NB4 (cell line): Measurements from ENCODE around the gene MYLK3.

Source experiments
- DNase-seq: peaks from one replicate; pipeline ENCODE4 v3.0.0; 2010; ENCODE audit warnings: low read depth
- H3K4me3 ChIP-seq: one replicate; pipeline ENCODE4 v1.5.1; 2011; ENCODE audit warnings: mild to moderate bottlenecking, low read depth, low read length, moderate library complexity
- MYC ChIP-seq: IDR thresholded peaks from 2 replicates; pipeline ENCODE4 v1.6.1; 2011; ENCODE audit warnings: low read depth, low read length
- POLR2A ChIP-seq: IDR thresholded peaks from 2 replicates; pipeline ENCODE4 v1.6.1; 2011; ENCODE audit warnings: mild to moderate bottlenecking; ENCODE audit not compliant: insufficient read length; ENCODE audit errors: extremely low read depth
- TF ChIP-seq, protein P1 (sequence below): IDR thresholded peaks from one replicate; pipeline ENCODE4 v1.5.1; 2012; ENCODE audit warnings: low read depth, low read length
- TF ChIP-seq, protein P2 (sequence below): IDR thresholded peaks from 2 replicates; pipeline ENCODE4 v1.6.1; 2011; ENCODE audit warnings: low read depth, low read length

The MYLK3 gene

DNA sequence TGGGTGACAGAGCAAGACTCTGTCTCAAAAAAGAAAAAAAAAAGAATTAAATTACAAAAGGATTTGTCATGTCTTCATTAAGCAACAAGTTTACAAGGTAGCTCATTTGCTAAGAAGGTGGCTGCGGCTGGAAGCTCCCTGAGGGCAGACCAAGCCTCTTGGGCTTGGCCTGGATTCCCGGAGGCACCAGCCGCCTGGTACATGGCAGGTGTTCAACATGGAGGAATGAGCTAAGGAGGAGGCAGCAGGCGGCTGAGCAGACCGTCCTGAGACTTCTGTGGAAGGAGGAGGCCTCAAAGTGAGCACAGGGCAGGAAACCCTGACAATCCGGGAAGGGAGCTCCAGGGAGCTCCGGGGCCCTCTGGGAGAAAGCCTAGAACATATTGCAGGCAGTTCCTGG is 3.2 kb upstream of the MYLK3 start:
- H3K4me3 ChIP-seq = no peak overlapping the region
- DNase-seq = no peak
- TF ChIP-seq POLR2A = no peak
- TF ChIP-seq, protein P1, sequence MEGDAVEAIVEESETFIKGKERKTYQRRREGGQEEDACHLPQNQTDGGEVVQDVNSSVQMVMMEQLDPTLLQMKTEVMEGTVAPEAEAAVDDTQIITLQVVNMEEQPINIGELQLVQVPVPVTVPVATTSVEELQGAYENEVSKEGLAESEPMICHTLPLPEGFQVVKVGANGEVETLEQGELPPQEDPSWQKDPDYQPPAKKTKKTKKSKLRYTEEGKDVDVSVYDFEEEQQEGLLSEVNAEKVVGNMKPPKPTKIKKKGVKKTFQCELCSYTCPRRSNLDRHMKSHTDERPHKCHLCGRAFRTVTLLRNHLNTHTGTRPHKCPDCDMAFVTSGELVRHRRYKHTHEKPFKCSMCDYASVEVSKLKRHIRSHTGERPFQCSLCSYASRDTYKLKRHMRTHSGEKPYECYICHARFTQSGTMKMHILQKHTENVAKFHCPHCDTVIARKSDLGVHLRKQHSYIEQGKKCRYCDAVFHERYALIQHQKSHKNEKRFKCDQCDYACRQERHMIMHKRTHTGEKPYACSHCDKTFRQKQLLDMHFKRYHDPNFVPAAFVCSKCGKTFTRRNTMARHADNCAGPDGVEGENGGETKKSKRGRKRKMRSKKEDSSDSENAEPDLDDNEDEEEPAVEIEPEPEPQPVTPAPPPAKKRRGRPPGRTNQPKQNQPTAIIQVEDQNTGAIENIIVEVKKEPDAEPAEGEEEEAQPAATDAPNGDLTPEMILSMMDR = no peak
- TF ChIP-seq MYC = no peak
- TF ChIP-seq, protein P2, sequence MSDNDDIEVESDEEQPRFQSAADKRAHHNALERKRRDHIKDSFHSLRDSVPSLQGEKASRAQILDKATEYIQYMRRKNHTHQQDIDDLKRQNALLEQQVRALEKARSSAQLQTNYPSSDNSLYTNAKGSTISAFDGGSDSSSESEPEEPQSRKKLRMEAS = no peak

DNA sequence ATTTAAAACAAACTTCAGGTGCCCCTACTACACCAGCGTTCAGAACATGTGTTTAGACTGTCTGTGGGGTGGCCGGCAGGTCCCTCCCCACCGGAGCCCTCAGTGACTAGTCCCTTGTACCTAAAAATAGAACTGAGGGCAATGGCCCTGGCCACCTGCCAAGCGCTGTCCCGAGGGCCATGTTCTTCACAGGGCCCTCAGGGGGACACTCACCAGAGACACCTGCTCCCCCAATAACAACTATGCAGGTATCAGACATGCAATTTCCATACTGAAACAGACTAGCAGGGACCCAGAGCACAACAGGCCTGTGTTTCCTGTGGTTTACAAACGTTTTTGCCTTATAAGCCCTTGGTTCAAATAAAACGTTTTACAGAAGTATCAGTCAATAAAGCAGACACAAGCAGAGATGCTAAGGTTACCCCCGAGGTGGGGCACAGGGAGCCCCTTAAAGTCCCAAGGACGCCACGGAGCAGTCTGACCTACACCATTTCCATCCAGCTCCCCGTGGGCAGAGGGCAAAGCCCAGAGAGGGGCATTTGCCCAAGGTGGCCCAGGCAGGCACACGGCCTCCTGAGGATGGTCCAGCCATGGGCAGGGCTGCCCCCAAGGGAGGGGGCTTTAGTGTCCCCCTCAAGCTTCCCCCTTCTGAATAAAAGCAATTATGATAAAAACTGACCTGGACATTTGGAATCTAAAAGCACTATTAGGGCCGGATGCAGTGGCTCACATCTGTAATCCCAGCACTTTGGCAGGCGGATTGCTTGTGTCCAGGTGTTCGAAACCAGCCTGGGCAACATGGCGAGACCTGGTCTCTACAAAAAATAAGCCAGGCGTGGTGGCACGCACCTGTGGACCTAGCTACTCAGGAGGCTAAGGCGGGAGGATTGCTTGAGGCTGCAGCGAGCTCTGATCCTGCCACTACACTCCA is 896 bp upstream of the MYLK3 start:
- H3K4me3 ChIP-seq = no peak overlapping the region
- TF ChIP-seq, protein P1 = no peak
- TF ChIP-seq MYC = no peak
- TF ChIP-seq, protein P2 = no peak
- TF ChIP-seq POLR2A = no peak
- DNase-seq = no peak

DNA sequence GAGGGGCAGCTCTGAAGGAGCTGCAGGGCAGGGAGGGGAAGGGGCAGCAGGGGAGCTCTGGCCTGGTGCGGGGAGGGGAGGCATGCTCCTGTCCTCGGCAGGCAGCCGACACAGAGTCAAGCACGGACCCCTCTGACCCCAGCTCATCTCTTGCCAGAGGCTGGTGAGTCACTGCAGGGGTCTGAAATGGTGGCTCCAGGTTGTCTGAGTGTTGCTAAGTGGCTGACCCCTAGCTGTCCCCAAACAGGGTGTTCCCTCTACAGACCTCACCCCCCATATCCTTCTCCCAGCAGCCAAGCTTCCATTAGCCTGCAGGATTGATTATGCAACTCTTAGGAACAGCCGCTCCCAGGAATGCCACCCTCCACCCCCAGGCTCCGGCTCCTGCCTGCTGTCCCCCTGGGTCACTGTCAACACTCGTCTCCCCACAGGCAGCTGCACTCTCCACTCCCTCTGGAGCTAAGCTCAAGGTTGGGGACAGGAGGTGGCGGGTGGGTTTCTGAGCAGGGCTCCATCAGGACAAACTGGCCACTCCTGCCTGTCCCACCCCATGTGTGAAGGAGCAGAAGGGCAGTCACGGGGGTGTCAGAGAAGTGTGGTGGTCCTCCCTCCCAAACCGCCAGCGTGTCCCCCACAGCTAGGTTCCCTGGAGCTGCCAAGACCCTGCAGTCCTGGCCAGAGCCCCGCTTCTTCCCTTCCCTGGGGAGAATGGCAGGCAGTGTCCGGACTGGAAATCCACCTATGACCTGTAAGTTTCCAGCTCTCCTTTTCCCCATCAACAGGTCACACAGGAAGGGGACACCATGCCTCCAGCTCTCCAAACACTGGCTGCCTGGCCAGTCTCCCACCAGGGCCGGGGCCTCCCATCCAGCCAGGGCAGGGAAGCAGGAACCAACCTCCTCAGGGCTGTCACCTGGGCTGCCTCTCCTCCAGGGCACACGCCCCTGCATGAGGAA is 1.0 kb downstream of the MYLK3 start:
- H3K4me3 ChIP-seq = no peak overlapping the region
- TF ChIP-seq MYC = no peak
- TF ChIP-seq, protein P1 = no peak
- TF ChIP-seq, protein P2 = no peak
- no peak for TF ChIP-seq POLR2A
- DNase-seq = no peak

- TF ChIP-seq, protein P2 = no peak
- TF ChIP-seq, protein P1 = no peak
- TF ChIP-seq POLR2A (no peak), MYC (no peak)
- DNase-seq = no peak
- H3K4me3 ChIP-seq = no peak overlapping the region
Observed at GRCh38 chr16:46745617-46746016, 2.5 kb downstream of the MYLK3 start.

DNA sequence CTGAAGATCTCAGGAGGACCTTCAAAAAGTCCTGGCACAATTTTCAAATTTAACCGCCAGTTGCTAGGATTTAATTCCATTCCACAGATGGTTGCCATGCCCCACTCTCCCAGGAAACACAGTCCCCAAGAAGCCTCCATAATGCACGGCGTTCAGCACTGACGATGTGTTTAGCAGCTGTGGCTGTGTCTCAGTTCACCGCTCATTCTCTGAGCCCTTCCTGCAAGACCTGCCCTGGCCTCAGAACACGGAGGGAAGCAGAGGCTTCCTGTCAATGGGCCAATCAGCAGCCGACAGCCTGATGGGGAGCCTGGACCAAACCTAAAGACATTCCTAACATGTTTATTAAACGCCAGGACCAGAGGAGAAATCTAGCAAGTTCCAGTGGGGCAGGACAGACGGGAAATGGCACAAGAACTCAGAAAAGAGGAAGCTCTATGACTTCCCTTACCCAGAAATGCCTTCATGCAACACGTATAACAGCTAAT is 4.9 kb downstream of the MYLK3 start:
- H3K4me3 ChIP-seq = no peak overlapping the region
- TF ChIP-seq, protein P1 = no peak
- TF ChIP-seq, protein P2 = no peak
- TF ChIP-seq MYC (no peak), POLR2A (no peak)
- DNase-seq = peak; percentile 73
